Eye (tissue), 1 donor: ENCODE results near the gene OR5H15.
"Not testable (repeated sequence)": the region's sequence is repeated elsewhere in the genome, so short reads cannot be mapped to it uniquely, and the experiment has no call there.

Experiments
- DNase-seq: peaks from one replicate; pipeline ENCODE4 v3.0.0-alpha.2; 2015

OR5H15 gene

DNA sequence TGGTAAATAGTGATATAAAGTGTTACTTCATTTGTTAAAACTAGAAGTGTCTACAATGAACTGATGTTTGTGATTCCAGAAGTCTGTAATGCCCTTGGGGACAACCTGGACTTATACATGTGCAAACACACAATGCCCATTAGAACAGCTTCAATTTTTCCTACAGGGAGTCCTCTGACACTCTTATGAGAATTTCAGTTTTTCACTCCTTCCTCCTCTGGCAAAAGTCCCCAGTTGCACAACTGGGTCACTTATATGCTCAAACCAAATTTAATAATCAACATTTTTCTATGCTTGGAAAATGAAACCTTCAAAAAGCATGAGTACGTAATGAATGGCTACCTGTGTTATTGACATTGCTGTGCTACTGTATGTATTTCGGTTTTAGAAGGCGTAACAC lies at the start of gene OR5H15:
Gene OR5H15, plus strand, starts transcription at position 301 of the 400 bp plus-strand sequence. CDS start 2,004 bp downstream, outside the sequence.
- no peak for DNase-seq

DNA sequence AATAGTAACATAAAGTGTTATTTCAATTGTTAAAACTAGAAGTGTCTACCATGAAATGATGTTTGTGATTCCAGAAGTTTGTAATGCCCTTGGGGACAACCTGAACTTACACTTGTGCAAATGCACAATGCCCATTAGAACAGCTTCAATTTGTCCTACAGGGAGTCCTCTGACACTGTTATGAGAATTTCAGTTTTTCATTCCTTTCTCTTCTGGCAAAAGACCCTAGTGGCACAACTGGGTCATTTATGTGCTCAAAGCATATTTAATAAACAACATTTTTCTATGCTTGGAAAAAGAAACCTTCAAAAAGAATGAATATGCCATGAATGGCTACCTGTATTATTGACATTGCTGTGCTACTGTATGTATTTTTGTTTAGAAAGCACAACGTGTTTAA lies 36.1 kb upstream of the OR5H15 start, which contains the start of gene OR5H1:
Gene OR5H1, plus strand, starts transcription at position 301 of the 400 bp plus-strand sequence. CDS start 1,977 bp downstream, outside the sequence.
- DNase-seq, result no peak

DNA sequence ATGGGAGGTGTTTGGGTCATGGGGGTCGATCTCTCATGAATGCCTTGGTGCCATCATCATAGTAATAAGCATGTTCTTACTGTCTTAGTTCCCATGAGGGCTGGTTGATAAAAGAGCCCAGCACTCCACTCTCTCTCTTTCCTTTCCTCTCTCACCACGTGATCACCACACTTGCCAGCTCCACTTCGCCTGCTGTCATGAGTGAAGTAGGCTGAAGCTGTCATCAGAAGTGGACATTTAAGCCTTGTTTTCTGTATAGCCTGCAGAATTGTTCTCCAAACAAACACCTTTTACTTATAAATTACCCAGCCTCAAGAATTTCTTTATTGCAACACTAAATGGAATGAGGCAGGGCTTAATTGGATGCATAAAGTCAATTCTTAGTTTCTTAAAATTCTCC lies 29.9 kb upstream of the OR5H15 start:
- peak; percentile 4 for DNase-seq

DNA sequence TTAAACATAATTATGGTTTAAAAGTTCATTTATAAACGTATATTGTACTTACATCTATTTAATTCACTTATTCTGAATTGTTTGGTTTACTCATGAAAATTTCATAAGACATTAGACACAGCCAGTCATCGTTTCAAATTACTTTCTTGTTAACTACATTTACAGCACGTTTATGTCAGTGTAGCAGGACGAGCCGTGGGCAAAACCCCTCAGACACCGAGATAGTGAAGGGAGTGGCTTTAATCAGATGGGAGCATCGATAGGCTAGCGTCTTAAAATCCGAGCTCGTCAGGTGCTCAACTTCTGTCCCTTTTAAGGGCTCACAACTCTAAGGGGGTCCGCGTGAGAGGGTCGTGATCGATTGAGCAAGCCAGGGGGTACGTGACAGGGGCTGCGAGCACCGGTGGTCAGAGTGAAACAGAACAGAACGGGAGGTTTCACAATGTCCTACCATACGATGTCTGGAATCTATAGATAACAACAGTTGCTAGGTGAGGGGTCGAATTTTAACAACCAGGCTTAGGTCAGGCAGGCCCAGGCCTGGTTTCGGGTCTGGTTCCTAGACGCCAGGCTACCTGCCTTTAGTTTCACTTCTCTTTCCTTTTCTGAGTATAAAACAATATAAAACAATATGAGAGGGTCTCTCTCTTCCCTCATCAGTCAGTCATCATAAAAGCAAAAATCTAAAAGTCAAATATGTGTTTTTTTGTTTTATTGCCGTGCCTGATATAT lies 28.5 kb upstream of the OR5H15 start:
- not testable (repeated sequence) for DNase-seq

DNA sequence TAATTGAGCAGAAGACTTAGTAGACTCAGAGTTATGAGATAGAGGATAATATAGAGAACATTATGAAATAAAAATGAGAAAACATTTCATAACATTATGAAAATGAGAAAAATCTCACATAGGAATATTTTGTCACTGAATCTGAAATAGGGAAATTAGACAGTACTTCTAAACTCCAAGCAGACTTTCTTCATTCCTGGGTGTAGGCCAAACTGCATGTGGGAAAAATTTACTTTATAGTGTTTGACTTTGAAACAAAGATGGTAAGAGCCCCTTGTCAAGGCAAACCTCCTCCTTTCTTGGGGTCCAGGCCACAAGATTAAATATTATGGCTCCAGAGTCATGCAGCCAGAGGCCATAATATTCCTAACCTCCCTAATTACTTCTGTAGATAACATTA lies 26.0 kb upstream of the OR5H15 start:
- no peak for DNase-seq

DNA sequence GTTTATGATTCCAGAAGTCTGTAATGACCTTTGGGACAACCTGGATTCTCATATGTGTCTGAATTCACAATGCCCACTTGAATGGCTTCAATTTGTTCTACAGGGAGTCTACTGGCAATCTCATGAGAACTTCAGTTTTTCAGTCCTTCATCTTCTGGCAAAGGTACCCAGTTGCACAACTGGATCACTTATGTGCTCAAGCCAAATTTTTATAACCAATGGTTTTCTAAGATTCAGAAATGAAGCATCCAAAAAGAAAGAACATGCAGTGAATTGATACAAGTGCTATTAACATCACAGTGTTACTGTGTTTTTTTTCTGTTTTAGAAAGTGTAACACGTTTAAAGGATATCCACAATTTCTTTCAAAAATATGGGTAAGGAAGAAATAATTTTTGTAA lies 19.3 kb upstream of the OR5H15 start, which contains the start of gene OR5H14:
Gene OR5H14, plus strand, starts transcription at position 301 of the 400 bp plus-strand sequence. CDS start 1,907 bp downstream, outside the sequence.
- DNase-seq, result no peak

DNA sequence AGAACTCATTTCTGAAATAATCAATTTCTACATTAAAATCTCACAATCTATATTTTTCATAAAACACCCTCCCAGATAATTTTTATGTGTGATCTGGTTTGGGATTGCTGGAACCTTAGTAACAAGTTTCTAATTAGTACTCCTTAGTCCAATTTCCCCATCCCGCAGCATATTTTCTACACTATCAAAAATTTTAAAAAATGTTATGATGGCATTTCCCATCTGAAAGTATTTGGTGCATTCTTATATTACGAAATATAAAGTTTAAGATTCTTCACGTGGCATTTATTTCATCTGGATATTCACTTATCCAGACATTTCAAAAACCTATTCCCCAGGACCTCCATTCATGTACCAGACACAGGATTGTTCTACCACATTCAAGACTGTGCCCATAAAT lies 17.7 kb upstream of the OR5H15 start:
- DNase-seq, result no peak

DNA sequence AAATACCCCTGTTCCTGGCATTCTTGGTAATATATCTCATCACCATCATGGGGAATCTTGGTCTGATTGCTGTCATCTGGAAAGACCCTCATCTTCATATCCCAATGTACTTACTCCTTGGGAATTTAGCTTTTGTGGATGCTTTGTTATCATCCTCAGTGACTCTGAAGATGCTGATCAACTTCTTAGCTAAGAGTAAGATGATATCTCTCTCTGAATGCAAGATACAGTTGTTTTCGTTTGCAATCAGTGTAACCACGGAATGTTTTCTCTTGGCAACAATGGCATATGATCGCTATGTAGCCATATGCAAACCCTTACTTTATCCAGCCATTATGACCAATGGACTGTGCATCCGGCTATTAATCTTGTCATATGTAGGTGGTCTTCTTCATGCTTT lies 17.0 kb upstream of the OR5H15 start:
- not testable (repeated sequence) for DNase-seq

DNA sequence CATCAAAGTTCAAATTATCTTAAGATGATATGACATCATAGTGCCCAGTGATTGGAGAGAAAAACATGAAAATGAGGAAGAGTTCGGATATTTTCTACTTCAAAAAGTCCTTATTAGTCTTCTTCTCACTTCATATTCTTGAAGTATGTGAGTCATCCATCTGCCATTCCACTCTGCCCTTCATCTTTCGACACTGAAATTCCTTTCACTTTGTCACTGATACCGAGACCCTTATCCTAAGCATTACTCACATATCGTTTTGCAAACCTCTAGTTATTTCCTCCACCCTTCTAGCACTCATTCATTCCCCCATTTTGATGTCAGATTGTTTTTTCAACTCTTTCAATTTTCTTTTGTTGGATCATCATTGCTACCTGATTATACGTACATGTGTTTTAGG lies 15.3 kb upstream of the OR5H15 start:
- DNase-seq, result no peak

DNA sequence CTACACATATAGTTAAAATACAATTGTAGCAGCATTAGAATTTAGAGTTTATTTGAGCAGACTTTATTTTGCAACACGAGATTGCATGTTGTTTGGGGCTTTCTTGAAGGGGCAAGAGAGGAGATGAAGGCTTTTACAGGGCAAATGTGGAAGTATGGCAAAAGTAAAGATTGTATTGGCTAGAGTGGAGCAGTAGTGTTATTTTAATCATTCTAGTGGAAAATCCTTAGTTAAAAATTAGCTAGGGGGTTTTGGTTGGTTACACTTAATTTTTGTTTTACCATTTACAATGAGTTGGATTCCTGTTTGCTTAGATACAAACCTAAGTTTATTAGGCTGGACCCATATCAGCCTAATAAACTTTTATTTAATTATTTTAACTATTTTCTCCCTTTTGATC lies 4.6 kb downstream of the OR5H15 start:
- no peak for DNase-seq

DNA sequence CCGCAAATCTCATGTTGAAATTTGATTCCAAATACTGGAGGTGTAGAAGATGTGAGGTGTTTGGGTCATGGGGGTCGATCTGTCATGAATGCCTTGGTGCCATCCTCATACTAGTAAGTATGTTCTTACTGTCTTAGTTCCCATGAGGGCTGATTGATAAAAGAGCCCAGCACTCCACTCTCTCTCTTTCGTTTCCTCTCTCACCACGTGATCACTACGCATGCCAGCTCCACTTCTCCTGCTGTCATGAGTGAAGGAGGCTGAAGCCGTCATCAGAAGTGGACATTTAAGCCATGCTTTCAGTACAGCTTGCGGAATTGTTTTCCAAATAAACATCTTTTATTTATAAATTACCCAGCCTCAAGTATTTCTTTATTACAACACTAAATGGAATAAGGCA lies 6.1 kb downstream of the OR5H15 start:
- no peak for DNase-seq

DNA sequence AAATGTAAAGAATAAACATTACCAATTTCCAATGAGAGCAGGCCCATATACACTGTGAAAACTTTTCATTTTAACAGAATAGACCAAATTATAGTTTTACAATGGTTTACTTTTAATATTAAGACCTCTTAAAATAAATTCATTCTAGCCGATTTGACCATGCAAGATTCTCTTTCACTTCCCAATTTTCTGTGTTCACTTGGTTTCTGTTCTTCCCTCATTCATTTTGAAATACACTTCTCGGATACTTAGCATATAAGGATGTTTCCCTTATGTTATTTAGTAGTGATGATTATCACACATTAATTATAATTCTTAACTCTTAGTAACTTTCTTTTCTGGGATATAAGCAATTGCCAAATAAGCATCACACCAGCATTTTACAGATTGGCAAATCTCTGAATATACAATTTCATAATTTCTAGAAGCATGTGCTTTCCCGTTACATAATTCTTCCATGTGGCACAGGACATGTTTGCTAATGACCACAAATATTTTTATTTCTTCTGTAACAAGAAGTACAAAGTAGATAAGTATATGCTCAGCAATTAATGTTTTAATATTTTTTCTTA lies 13.9 kb downstream of the OR5H15 start:
- DNase-seq, result no peak

DNA sequence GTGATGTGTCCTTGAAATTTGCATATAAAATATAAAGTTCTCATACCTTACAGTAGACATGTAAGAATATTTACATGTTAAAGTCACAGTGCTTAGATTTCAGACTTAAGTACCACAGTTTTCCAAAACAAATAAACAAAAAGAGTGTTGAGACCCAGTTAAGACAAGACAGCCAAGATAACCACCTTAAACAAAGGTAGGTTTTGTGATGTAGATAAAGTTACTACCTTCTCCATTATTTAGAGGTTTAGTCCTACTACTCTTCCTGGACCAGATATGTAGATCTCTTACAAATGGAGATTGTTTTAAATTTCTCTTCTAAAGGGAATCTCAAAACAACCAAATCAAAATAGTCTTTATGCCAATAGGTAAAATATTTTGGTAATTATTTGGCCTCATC lies 15.7 kb downstream of the OR5H15 start:
- DNase-seq, result no peak

DNA sequence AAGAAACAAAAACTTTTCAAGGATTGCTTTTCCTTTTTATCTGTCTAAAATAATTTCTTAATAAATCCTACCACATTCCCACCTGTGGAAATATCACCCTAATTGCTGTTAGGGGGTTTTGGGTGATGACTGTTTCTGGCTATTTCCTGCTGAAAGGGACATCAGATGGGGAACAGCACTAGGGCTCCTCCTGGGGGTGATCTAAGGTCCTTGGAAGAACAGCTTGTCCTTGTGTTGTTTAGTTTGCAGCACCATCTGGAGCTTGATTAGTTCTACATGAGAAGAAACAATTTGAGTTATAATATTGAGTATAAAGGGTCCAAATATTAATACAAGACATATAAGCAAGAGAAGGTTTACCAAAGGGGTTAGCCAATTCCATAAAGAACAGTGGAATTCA lies 18.7 kb downstream of the OR5H15 start:
- no peak for DNase-seq

DNA sequence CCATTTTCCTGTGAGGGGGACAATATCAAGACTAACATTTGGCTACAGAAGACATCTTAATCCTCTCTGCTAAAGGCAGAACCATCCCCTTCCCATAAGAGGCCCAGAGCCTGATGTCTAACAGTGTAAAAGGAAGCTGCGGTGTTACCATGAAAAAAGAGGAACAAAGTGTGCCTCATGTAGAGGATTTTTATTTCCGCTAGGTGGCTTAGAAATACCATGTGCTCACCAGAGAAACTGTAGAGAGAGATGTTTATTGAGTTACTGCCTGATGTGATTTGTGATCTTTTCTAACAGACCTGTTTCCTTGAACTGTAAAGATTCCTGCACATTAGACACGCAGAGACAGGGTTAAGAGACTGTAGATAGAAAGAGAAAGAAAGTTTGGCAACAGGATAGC lies 22.0 kb downstream of the OR5H15 start:
- no peak for DNase-seq

DNA sequence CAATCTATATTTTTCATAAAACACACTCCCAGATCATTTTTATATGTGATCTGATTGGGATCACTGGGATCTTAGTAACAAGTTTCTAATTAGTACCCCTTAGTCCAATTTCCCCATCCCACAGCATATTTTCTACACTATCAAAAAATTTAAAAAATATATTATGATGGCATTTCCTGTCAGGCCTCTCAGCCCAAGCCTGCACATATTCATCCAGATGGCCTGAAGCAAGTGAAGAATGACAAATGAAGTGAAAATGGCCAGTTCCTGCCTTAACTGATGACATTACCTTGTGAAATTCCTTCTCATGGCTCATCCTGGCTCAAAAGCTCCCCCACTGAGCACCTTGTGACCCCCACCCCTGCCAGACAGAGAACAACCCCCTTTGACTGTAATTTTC lies 24.4 kb downstream of the OR5H15 start:
- not testable (repeated sequence) for DNase-seq

DNA sequence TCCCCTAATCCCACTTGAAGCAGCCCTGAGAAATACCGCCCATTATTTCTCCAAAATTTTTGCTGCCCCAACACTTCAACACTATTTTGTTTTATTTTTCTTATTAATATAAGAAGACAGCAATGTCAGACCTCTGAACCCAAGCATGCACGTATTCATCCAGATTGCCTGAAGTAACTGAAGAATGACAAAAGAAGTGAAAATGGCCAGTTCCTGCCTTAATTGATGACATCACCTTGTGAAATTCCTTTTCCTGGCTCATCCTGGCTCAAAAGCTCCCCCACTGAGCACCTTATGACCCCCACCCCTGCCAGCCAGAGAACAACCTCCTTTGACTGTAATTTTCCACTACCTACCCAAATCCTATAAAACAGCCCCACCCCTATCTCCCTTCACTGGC lies 29.8 kb downstream of the OR5H15 start:
- DNase-seq, result not testable (repeated sequence)

DNA sequence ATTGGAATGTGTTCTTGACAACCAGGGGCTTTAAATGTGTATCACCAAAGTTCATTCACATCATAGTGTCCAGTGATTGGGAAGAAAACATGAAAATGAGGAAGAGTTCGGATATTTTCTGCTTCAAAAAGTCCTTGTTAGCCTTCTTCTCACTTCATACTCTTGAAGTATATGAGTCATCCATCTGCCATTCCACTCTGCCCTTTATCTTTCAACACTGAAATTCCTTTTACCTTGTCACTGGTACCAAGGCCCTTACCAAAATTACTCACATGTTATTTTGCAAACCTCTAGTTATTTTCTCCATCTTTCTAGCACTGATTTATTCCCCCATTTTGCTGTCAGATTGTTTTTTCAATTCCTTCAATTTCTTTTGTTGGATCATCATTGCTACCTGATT lies 32.5 kb downstream of the OR5H15 start:
- DNase-seq, result no peak

DNA sequence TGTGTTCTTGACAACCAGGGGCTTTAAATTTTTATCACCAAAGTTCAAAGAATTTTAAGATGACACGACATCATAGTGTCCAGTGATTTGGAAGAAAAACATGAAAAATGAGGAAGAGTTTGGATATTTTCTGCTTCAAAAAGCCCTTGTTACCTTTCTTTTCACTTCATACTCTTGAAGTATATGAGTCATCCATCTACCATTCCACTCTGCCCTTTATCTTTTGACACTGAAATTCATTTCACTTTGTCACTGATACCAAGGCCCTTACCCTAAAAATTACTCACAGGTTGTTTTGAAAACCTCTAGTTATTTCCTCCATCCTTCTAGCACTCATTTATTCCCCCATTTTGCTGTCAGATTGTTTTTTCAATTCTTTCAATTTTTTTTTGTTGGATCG lies 42.7 kb downstream of the OR5H15 start:
- no peak for DNase-seq

DNA sequence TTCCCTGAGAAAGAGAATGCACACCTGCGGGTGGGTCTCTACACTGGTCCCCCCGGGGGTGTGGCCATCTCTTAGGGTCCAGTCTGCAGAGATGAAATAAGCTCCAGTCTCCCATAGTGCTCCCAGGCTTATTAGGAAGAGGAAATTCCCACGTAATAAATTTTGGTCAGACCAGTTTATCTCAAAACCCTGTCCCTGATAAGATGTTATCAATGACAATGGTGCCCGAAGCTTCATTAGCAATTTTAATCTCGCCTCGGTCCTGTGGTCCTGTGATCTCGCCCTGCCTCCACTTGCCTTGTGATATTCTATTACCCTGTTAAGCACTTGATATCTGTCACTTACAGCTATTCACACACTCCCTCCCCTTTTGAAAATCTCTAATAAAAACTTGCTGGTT lies 46.8 kb downstream of the OR5H15 start:
- no peak for DNase-seq

DNA sequence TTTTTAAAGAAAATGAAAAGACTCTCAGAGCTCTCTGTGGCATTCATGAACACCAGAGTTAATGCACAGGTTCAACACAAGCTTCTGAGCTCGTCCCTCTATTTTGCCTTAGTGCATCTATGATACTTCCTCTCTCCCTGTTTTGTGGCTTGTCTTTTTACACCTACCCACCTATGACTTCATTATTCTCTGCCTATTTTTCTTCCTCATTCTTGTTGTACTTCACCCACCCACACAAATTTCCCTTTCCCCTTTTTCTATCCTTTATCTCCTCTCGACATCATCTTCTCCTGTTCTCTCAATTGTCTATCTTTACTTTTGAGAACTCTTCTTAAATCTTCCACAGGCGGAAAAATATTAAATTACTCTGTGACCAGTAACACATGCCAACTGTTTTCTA lies 48.6 kb downstream of the OR5H15 start:
- no peak for DNase-seq
